ENCODE data around the gene RASD2. TPM values are rescaled to one million over a fixed set of nuclear protein-coding genes. Genes with fewer than 3 reads are reported as not detected.

Gene RASD2
- total and polyA plus RNA-seq, 10 of the 15 experiments (the other 5 are each of a cell fraction or from before 2014, with no cell fraction given) = 0.03 TPM; not detected in 9

- TF ChIP-seq NR2C2 (IDR thresholded peaks at IDR 0.05; ENCODE audit: borderline replicate concordance, control insufficient read depth, insufficient read length, low read depth) = no peak
- TF ChIP-seq EGR1 (IDR thresholded peaks at IDR 0.05; ENCODE audit: borderline replicate concordance in 1 of 2, low read depth in 2 of 2, low read length in 2 of 2) = no peak
- no peak for TF ChIP-seq REST (IDR thresholded peaks at IDR 0.05; ENCODE audit: low read depth, low read length)
- TF ChIP-seq FOS (IDR thresholded peaks at IDR 0.05; ENCODE audit: borderline replicate concordance, extremely low read depth, insufficient read length) = no peak
Measured at GRCh38 chr22:35593071-35593890, 52.6 kb downstream of the RASD2 start (continued).

GRCh38 chr22:35593891-35594470 lies 53.4 kb downstream of the RASD2 start:
- in situ Hi-C loops (cut with MboI) (no loop called here), intact Hi-C loops (cut with micrococcal nuclease; ENCODE audit: unreplicated experiment) (no loop called here)
- FAIRE-seq (no peak), ATAC-seq (no peak), DNase-seq (ENCODE audit: low read depth, low spot score) (no peak)
- H4K20me1 ChIP-seq (ENCODE audit: control insufficient read depth, insufficient read depth) = no peaks in the 10 kb centered on the region
- SMC1A ChIA-PET (ENCODE audit: uncharacterized antibody, unreplicated experiment) = no interaction called here
- H3K4me1 ChIP-seq (ENCODE audit: control insufficient read depth, insufficient read depth, low read length) = no peaks in the 10 kb centered on the region
- no peak overlapping the region for H3K27ac ChIP-seq (ENCODE audit: control insufficient read depth, insufficient read depth)
- no peak overlapping the region for H3K4me3 ChIP-seq
- CTCF ChIA-PET = no interaction called here
- WGBS (ENCODE audit: insufficient coverage, insufficient replicate concordance, low lambda C conversion rate, missing lambda C conversion rate) = 33% methylated on average over 14 of the region's 14 CpGs
- no peaks in the 10 kb centered on the region for H3K79me2 ChIP-seq (ENCODE audit: control insufficient read depth, insufficient read depth, low read length)
- RAD21 ChIA-PET (ENCODE audit: unreplicated experiment) = no interaction called here
- no peak overlapping the region for H3K4me2 ChIP-seq (ENCODE audit: control insufficient read depth, insufficient read depth)
- peaks cover 4% of the 10 kb centered on the region in 2 experiments; a peak in 2 of 4 replicates for H3K27me3 ChIP-seq (replicated peaks in 1 of 2; ENCODE audit: control insufficient read depth in 2 of 2, insufficient read depth in 2 of 2, low read length in 1 of 2)
- BruUV-seq (replicated peaks) = no TSS peak
- H2AFZ ChIP-seq (ENCODE audit: control insufficient read depth, low read depth, low read length) = no peak overlapping the region
- no peaks in the 10 kb centered on the region for H3K36me3 ChIP-seq (ENCODE audit: control insufficient read depth in 2 of 2, insufficient read depth in 2 of 2, low read length in 1 of 2)
- POLR2A ChIA-PET = no interaction called here
- no peaks in the 10 kb centered on the region for H3K9me3 ChIP-seq (replicated peaks; ENCODE audit: control insufficient read depth, insufficient read depth, low read length)
- no peak overlapping the region for H3K9ac ChIP-seq (ENCODE audit: control insufficient read depth, insufficient read depth, low read length)
- TF ChIP-seq CHD4 (IDR thresholded peaks at IDR 0.05) = no peak
- no peak for TF ChIP-seq SPI1 (IDR thresholded peaks at IDR 0.05; ENCODE audit: borderline replicate concordance, insufficient read depth, low read depth, low read length)
- TF ChIP-seq YBX1 (IDR thresholded peaks at IDR 0.05) = no peak
- TF ChIP-seq PKNOX1 (IDR thresholded peaks at IDR 0.05) = no peak
- TF ChIP-seq CUX1 (IDR thresholded peaks at IDR 0.05; ENCODE audit: insufficient replicate concordance, low read depth, low read length) = no peak

All from GM12878 (cell line).